Left ventricle myocardium inferior (tissue), 1 donor: ENCODE data around the gene GABARAP. TPM values are rescaled to one million over a fixed set of nuclear protein-coding genes. Genes with fewer than 3 reads are reported as not detected.

Source experiments
- DNase-seq: peaks from one replicate; pipeline ENCODE4 v3.0.0-alpha.2; 2020
- H3K27ac ChIP-seq: fragments of 200-600 bp; replicated peaks from 2 replicates; pipeline ENCODE4 v1.8.0; 2021
- H3K27me3 ChIP-seq: fragments of 200-600 bp; 2 replicates; pipeline ENCODE4 v1.8.0; 2021; ENCODE audit warnings: low read depth
- H3K36me3 ChIP-seq: fragments of 200-600 bp; 2 replicates; pipeline ENCODE4 v1.8.0; 2021
- H3K4me1 ChIP-seq: fragments of 200-600 bp; 2 replicates; pipeline ENCODE4 v1.8.0; 2021
- H3K4me3 ChIP-seq: fragments of 200-600 bp; 2 replicates; pipeline ENCODE4 v1.8.0; 2021; ENCODE audit warnings: mild to moderate bottlenecking, moderate library complexity
- H3K9me3 ChIP-seq: fragments of 200-600 bp; replicated peaks from 2 replicates; pipeline ENCODE4 v1.8.0; 2021
- intact Hi-C: fragments of 100-400 bp; cut with micrococcal nuclease; formaldehyde crosslinking; loops from one replicate; pipeline ENCODE4 v1.11.0; 2022
- long read RNA-seq: library from polyadenylated mRNA; unstranded; transcript quantifications from one replicate; pipeline ENCODE4 v2.0.0, GENCODE V29; 2021
- total RNA-seq: library from RNA; stranded (reverse); fragmentation: NEBNext Ultra II Directional; extraction: Animal tissue kit (Norgen Biotek cat#: 25700); gene quantifications from one replicate; pipeline ENCODE4 v1.2.1, GENCODE V29; 2021
- TF ChIP-seq, protein P1 (sequence below): fragments of 200-600 bp; IDR thresholded peaks from 2 replicates; pipeline ENCODE4 v1.8.0; 2021; ENCODE audit warnings: antibody characterized with exemption, mild to moderate bottlenecking, borderline replicate concordance
- donor health status: DM: no; HTN: yes; CAD: no; lungs with severe emphysema.

GABARAP gene
- 394 TPM for total RNA-seq
- long read RNA-seq, transcript GABARAP-201 (4 exons, 1,634 nt): major isoform, 184 of 194 reads
- long read RNA-seq, partial matches to known transcripts: 0 of 194 reads
- long read RNA-seq, other reads (novel, unspliced or antisense): 6 of 194 reads

GRCh38 chr17:7241783-7242716 lies at the start of gene GABARAP:
GABARAP (minus strand) TSS chr17:7242449; CDS start chr17:7242330, 119 bp downstream.
- intact Hi-C loops: no loop called here
- Histone ChIP-seq H3K36me3 (peaks cover 47% of the 10 kb centered on the region), H3K9me3 (no peaks in the 10 kb centered on the region), H3K4me3 (peak within 1 kb of the TSS; percentile 97), H3K27ac (peak within 1 kb of the TSS; percentile 99), H3K4me1 (peaks cover 52% of the 10 kb centered on the region), H3K27me3 (no peaks in the 10 kb centered on the region)
- TF ChIP-seq, protein P1, sequence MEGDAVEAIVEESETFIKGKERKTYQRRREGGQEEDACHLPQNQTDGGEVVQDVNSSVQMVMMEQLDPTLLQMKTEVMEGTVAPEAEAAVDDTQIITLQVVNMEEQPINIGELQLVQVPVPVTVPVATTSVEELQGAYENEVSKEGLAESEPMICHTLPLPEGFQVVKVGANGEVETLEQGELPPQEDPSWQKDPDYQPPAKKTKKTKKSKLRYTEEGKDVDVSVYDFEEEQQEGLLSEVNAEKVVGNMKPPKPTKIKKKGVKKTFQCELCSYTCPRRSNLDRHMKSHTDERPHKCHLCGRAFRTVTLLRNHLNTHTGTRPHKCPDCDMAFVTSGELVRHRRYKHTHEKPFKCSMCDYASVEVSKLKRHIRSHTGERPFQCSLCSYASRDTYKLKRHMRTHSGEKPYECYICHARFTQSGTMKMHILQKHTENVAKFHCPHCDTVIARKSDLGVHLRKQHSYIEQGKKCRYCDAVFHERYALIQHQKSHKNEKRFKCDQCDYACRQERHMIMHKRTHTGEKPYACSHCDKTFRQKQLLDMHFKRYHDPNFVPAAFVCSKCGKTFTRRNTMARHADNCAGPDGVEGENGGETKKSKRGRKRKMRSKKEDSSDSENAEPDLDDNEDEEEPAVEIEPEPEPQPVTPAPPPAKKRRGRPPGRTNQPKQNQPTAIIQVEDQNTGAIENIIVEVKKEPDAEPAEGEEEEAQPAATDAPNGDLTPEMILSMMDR: no peak
- peak; percentile 95 for DNase-seq

DNA sequence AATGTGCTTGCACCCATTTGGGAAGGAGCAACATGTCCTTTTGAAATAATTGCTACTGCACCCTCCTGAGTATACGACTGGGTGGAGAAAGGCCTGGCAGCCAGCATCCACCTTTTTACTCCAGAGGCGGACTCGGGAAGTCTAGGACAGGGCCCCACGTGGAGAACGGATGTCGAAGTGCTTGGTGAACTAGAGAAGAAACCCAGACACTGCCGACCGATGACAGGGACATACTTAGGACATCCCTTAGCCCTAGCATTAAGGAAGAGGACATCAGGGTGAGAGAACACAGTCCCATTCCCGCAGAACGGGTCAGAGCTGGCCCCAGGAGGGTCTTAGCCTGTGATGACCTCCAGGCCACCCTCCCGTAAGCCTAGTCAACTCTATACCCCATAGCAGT lies 48.4 kb upstream of the GABARAP start:
- DNase-seq: no peak
- no peak overlapping the region for H3K4me3 ChIP-seq
- H3K4me1 ChIP-seq: peaks cover 74% of the 10 kb centered on the region
- intact Hi-C loops: no loop called here
- TF ChIP-seq, protein P1: no peak
- H3K27ac ChIP-seq: peak overlapping the region; percentile 67
- no peaks in the 10 kb centered on the region for H3K9me3 ChIP-seq
- peaks cover 76% of the 10 kb centered on the region for H3K27me3 ChIP-seq
- peaks cover 11% of the 10 kb centered on the region for H3K36me3 ChIP-seq

GRCh38 chr17:7290166-7290565 lies 47.9 kb upstream of the GABARAP start:
- Histone ChIP-seq H3K4me3 (no peak overlapping the region), H3K9me3 (no peaks in the 10 kb centered on the region), H3K4me1 (peaks cover 74% of the 10 kb centered on the region), H3K27ac (peak overlapping the region; percentile 67), H3K27me3 (peaks cover 71% of the 10 kb centered on the region), H3K36me3 (peaks cover 16% of the 10 kb centered on the region)
- TF ChIP-seq, protein P1: no peak
- no peak for DNase-seq
- intact Hi-C loops: no loop called here

DNA sequence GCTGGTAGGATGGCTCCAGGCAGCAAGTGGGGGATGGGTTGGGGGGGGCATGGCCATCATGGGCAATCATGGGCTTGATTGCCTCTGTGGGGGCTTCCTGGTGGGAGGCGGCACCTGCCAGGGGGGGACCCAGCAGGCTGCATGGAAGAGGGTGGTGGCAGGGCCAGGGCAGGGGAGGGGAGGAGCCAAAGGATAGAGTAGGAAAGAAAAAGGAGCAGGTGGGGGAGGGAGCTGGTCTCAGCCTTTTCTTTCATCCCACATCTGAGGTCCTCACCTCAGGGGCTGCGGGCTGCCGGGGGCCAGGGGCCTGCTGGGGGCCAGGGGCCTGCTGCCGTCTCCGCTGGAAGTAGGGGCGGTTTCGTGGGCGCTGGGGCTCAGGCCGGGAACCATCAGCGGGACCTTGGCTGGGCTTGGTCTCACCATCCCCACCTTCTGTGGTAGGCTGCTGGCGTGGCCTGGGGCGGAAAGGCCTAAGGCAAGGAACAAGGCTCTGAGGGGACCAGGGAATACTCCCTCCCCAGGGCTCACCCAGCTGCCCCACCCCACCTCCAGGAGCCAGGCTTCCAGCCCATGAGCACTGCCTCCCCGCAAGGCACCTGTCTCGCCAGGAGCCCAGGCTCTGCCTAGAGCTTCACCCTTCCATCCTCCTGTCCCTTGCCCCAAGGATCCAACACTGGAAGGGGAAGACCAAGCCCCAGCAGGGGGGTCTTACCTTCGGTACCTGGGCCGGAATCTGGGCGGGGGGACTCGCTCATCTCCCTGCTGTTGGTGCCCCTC lies 47.2 kb upstream of the GABARAP start:
- DNase-seq: no peak
- H3K4me1 ChIP-seq: peaks cover 74% of the 10 kb centered on the region
- intact Hi-C loops: no loop called here
- peaks cover 23% of the 10 kb centered on the region for H3K36me3 ChIP-seq
- H3K4me3 ChIP-seq: no peak overlapping the region
- peaks cover 71% of the 10 kb centered on the region for H3K27me3 ChIP-seq
- H3K27ac ChIP-seq: peak overlapping the region; percentile 67
- no peaks in the 10 kb centered on the region for H3K9me3 ChIP-seq
- TF ChIP-seq, protein P1: no peak

DNA sequence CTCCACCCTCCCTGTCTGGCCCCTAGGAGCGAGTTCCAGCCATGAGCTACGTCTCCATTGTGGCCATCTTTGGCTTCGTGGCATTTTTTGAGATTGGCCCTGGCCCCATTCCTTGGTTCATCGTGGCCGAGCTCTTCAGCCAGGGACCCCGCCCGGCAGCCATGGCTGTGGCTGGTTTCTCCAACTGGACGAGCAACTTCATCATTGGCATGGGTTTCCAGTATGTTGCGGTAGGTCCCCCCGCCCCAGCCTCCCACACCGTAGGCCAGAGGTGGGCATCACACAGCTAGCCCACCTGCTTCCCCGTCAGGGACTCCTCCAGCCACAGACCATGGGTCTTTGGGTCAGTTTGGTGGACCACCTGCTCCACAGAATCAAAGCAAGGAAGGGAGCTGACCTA lies 43.4 kb upstream of the GABARAP start:
- intact Hi-C loops: no loop called here
- Histone ChIP-seq H3K36me3 (peaks cover 34% of the 10 kb centered on the region), H3K4me1 (peaks cover 73% of the 10 kb centered on the region), H3K27me3 (peaks cover 64% of the 10 kb centered on the region), H3K27ac (peak overlapping the region; percentile 95), H3K9me3 (no peaks in the 10 kb centered on the region), H3K4me3 (no peak overlapping the region)
- TF ChIP-seq, protein P1: no peak
- no peak for DNase-seq
